ENCODE measurements around the gene ELL.

The ELL gene

DNA sequence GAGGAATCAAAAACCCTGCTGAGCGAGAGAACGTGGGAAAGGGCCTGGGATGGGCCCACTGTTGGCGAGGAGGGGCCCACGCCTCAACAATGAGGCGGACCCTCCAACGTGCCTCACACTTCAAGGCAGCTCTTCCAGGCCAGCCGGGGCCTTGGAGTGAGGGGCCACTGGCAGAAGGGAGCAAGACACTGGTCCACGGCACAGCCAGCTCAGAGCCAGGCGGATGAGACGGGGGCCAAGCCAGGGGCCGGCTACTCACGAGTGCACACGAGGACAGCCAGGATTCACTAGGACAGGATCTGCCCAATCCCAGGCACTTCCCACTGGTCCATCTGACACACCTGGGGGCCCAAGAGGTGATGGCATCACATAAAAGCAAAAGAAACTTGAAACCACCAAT is 20.5 kb downstream of the ELL start:
- no peak for TF ChIP-seq CTCF (IDR thresholded peaks at IDR 0.05)
- Mint-ChIP-seq H3K9me3 (no peaks in the 10 kb centered on the region), H3K27me3 (ENCODE audit: low read depth, poor library complexity) (no peaks in the 10 kb centered on the region), H3K4me1 (peaks cover 56% of the 10 kb centered on the region), H3K4me3 (no peak overlapping the region), H3K27ac (no peak overlapping the region), H3K36me3 (ENCODE audit: low read depth) (no peaks in the 10 kb centered on the region)
- no peak for DNase-seq

GRCh38 chr19:18500799-18501198 is 21.1 kb downstream of the ELL start:
- Mint-ChIP-seq H3K4me3 (no peak overlapping the region), H3K4me1 (peaks cover 62% of the 10 kb centered on the region), H3K27me3 (ENCODE audit: low read depth, poor library complexity) (no peaks in the 10 kb centered on the region), H3K27ac (no peak overlapping the region), H3K36me3 (ENCODE audit: low read depth) (no peaks in the 10 kb centered on the region), H3K9me3 (no peaks in the 10 kb centered on the region)
- no peak for DNase-seq
- TF ChIP-seq CTCF (IDR thresholded peaks at IDR 0.05), result no peak

- H3K9me3 Mint-ChIP-seq, result no peaks in the 10 kb centered on the region
- H3K27ac Mint-ChIP-seq, result no peak overlapping the region
- no peak for TF ChIP-seq CTCF (IDR thresholded peaks at IDR 0.05)
- no peak overlapping the region for H3K4me3 Mint-ChIP-seq
- H3K27me3 Mint-ChIP-seq (ENCODE audit: low read depth, poor library complexity), result no peaks in the 10 kb centered on the region
- H3K4me1 Mint-ChIP-seq, result peaks cover 63% of the 10 kb centered on the region
- no peaks in the 10 kb centered on the region for H3K36me3 Mint-ChIP-seq (ENCODE audit: low read depth)
- DNase-seq, result no peak
Measured at GRCh38 chr19:18500376-18500775, 21.5 kb downstream of the ELL start.

DNA sequence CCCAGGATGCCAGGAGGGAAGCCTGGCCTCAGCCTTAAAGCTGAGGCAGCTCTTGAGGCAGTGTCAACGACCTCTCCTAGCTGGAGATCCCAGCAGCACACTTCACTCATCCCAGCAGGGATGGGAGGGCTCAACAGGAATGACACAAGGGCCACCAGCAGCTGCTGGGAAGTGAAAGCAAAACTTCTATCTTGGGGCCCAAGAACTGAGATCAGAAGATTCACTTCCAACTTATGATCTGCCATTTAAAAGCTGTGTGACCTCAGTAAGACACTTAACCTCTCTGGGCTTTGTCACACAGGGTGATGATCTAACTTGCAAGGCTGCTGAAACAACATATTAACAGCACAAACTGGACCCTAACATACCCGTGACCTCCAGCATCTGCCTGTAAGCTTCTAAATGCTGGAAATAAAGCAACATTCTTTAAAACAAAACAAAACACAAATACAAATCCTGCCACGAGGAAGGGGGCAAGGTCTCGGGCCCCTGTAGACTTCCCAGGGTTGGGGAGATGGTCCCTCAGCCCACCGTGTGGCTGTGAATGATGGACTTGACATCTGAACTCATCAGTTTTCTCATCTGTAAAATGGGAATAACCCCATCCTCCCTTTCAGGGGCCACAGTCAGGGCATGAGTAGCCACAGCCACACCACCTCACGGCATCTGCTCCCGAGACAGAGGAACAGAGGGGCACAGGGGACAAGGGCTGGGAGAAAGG is 22.7 kb downstream of the ELL start:
- Mint-ChIP-seq H3K9me3 (no peaks in the 10 kb centered on the region), H3K4me3 (no peak overlapping the region), H3K27ac (no peak overlapping the region), H3K36me3 (ENCODE audit: low read depth) (no peaks in the 10 kb centered on the region), H3K27me3 (ENCODE audit: low read depth, poor library complexity) (no peaks in the 10 kb centered on the region), H3K4me1 (peaks cover 60% of the 10 kb centered on the region)
- DNase-seq, result no peak
- TF ChIP-seq CTCF (IDR thresholded peaks at IDR 0.05), result no peak

DNA sequence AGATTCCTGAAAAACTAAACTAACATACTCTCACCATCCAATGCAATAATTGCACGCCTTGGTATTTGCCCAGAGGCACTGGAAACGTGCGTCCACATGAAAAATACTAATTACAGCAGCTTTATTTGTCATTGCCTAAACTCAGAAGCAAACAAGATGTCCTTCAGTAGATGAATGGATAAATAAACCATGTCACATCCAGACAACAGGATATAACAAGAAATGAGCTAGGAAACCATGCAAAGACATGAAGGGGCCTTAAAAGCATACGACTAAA is 25.0 kb downstream of the ELL start:
- Mint-ChIP-seq H3K36me3 (ENCODE audit: low read depth) (no peaks in the 10 kb centered on the region), H3K9me3 (no peaks in the 10 kb centered on the region), H3K4me3 (no peak overlapping the region), H3K27ac (no peak overlapping the region), H3K27me3 (ENCODE audit: low read depth, poor library complexity) (no peaks in the 10 kb centered on the region), H3K4me1 (peaks cover 50% of the 10 kb centered on the region)
- no peak for DNase-seq
- no peak for TF ChIP-seq CTCF (IDR thresholded peaks at IDR 0.05)

DNA sequence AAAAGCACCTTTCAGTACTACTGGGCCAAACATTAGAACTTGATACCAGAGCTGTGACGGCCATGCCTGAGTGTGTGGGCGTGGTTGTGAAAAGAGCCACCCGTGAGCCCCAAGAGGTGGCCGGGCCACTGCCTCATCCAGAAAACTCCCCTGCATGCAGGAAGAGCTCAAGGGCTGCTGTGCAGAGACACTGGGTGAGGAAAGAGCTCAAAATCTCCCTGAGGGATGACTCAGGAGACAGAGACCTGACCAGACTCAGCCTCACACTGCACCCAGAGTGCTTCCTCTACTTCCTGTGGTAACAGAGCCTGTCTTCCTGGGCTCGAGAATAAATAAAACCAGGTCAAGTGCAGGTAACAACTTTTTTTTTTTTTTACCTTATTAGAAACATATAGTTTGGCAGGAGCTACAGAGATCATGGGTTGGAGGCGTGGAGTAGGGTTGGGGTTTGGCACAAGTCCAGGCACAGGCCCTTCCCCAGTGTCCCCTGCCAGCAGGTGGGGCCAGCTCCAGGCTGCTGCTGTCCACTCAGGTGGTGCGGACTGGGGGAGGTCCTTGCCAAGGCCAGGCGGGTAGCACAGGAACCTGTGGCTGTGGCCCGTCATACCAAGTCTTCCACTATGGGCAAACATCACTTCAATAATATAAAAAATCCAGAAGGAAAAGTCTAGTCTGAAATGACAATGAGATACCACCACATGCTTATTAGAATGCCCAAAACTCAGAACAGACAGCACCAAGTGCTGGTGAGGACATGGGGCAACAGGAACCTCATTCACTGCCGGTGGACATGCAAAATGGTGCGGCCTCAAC is 25.5 kb downstream of the ELL start:
- peaks cover 48% of the 10 kb centered on the region for H3K4me1 Mint-ChIP-seq
- no peak overlapping the region for H3K27ac Mint-ChIP-seq
- H3K27me3 Mint-ChIP-seq (ENCODE audit: low read depth, poor library complexity), result no peaks in the 10 kb centered on the region
- H3K9me3 Mint-ChIP-seq, result no peaks in the 10 kb centered on the region
- no peak for DNase-seq
- H3K36me3 Mint-ChIP-seq (ENCODE audit: low read depth), result no peaks in the 10 kb centered on the region
- no peak for TF ChIP-seq CTCF (IDR thresholded peaks at IDR 0.05)
- no peak overlapping the region for H3K4me3 Mint-ChIP-seq
